GM23338 (cell line): ENCODE measurements around the gene CNTNAP2. TPM values are rescaled to one million over a fixed set of nuclear protein-coding genes. Genes with fewer than 3 reads are reported as not detected.

Source experiments
- ATAC-seq: fragments of 200-7000 bp; cut with Tn5 transposase; 3 replicates; pipeline ENCODE4 v1.9.1; 2020
- DNase-seq: peaks from one replicate; pipeline ENCODE4 v3.0.0-alpha.2; 2015; ENCODE audit warnings: low spot score
- H2AFZ ChIP-seq: fragments of 200-600 bp; sonication (generic); 2 replicates; pipeline ENCODE4 v1.8.0; 2016; ENCODE audit warnings: antibody characterized with exemption, mild to moderate bottlenecking, moderate library complexity
- H3F3A ChIP-seq: fragments of 200-600 bp; sonication (generic); replicated peaks from 2 replicates; pipeline ENCODE4 v1.8.0; 2017; ENCODE audit warnings: antibody characterized with exemption, mixed run types, low read depth
- H3K27ac ChIP-seq: fragments of 200-600 bp; sonication (generic); 2 replicates; pipeline ENCODE4 v1.6.1; 2016; ENCODE audit warnings: low read depth
- H3K27me3 ChIP-seq: fragments of 200-600 bp; sonication (generic); 2 replicates; pipeline ENCODE4 v1.8.0; 2016; ENCODE audit warnings: mild to moderate bottlenecking, mixed run types, moderate library complexity; ENCODE audit not compliant: insufficient read depth
- H3K36me3 ChIP-seq: fragments of 200-600 bp; sonication (generic); 2 replicates; pipeline ENCODE4 v1.8.0; 2016; ENCODE audit warnings: mild to moderate bottlenecking; ENCODE audit not compliant: insufficient read depth
- H3K4me1 ChIP-seq: fragments of 200-600 bp; sonication (generic); 2 replicates; pipeline ENCODE4 v1.8.0; 2016; ENCODE audit warnings: mild to moderate bottlenecking, moderate library complexity; ENCODE audit not compliant: insufficient read depth
- H3K4me2 ChIP-seq: fragments of 200-600 bp; sonication (generic); 2 replicates; pipeline ENCODE4 v1.7.1; 2017; ENCODE audit warnings: mixed run types
- H3K4me3 ChIP-seq: fragments of 200-600 bp; sonication (generic); 2 replicates; pipeline ENCODE4 v1.6.1; 2016; ENCODE audit warnings: mixed run types
- H3K79me2 ChIP-seq: fragments of 200-600 bp; sonication (generic); replicated peaks from 2 replicates; pipeline ENCODE4 v1.8.0; 2017; ENCODE audit warnings: mild to moderate bottlenecking; ENCODE audit not compliant: insufficient read depth
- H3K9me2 ChIP-seq: fragments of 200-600 bp; sonication (generic); 2 replicates; pipeline ENCODE4 v1.8.0; 2017; ENCODE audit not compliant: insufficient read depth
- H4K20me1 ChIP-seq: fragments of 200-600 bp; sonication (generic); replicated peaks from 2 replicates; pipeline ENCODE4 v1.8.0; 2017; ENCODE audit warnings: mild to moderate bottlenecking; ENCODE audit not compliant: insufficient read depth
- H3K27ac Mint-ChIP-seq: 2 replicates; pipeline ENCODE4 v1.8.0; 2020; ENCODE audit warnings: inconsistent platforms, mild to moderate bottlenecking, moderate library complexity, mixed read lengths
- H3K27me3 Mint-ChIP-seq: 3 replicates; pipeline ENCODE4 v1.8.0; 2022; ENCODE audit warnings: low read depth, mild to moderate bottlenecking, moderate library complexity, mixed read lengths, inconsistent platforms; ENCODE audit not compliant: insufficient read depth, poor library complexity
- H3K36me3 Mint-ChIP-seq: 3 replicates; pipeline ENCODE4 v1.8.0; 2021; ENCODE audit warnings: low read depth, mild to moderate bottlenecking, inconsistent platforms, moderate library complexity, mixed read lengths
- H3K4me1 Mint-ChIP-seq: 3 replicates; pipeline ENCODE4 v1.8.0; 2020; ENCODE audit warnings: mild to moderate bottlenecking, inconsistent platforms, mixed read lengths
- H3K4me3 Mint-ChIP-seq: 3 replicates; pipeline ENCODE4 v1.8.0; 2021; ENCODE audit warnings: moderate library complexity, mild to moderate bottlenecking, inconsistent platforms, mixed read lengths
- H3K9me3 Mint-ChIP-seq: 3 replicates; pipeline ENCODE4 v1.8.0; 2020; ENCODE audit warnings: moderate library complexity, mild to moderate bottlenecking, inconsistent platforms, mixed read lengths
- CREB1 ChIP-seq: fragments of 250-450 bp; sonication (Bioruptor Pico); IDR thresholded peaks from 2 replicates; pipeline ENCODE4 v1.5.0; 2020; ENCODE audit warnings: low read depth, mild to moderate bottlenecking, moderate library complexity
- CTCF ChIP-seq, 2 experiments: fragments of 200-600 bp in 1 of 2; sonication (generic) in 1 of 2; conservative IDR thresholded peaks; 2 replicates each; pipeline versions ENCODE4 v1.5.1 to v1.6.1; 2016 to 2017; ENCODE audit warnings: antibody characterized with exemption in 2 of 2, low read depth in 2 of 2, mild to moderate bottlenecking in 2 of 2, moderate library complexity in 1 of 2
- ETS1 ChIP-seq: IDR thresholded peaks from 2 replicates; pipeline ENCODE4 v1.6.1; 2016; ENCODE audit warnings: antibody characterized with exemption
- EZH2phosphoT487 ChIP-seq: fragments of 200-600 bp; sonication (generic); IDR thresholded peaks from one replicate; pipeline ENCODE4 v1.8.1; 2018; ENCODE audit warnings: antibody characterized with exemption; ENCODE audit not compliant: unreplicated experiment
- NANOG ChIP-seq: IDR thresholded peaks from 2 replicates; pipeline ENCODE4 v1.6.1; 2016; ENCODE audit warnings: antibody characterized with exemption, borderline replicate concordance
- POLR2AphosphoS5 ChIP-seq: IDR thresholded peaks from 2 replicates; pipeline ENCODE4 v1.6.1; 2016; ENCODE audit warnings: antibody characterized with exemption, low read depth
- ZNF331 ChIP-seq: fragments of 250-450 bp; sonication (Bioruptor Pico); IDR thresholded peaks from 2 replicates; pipeline ENCODE4 v1.5.0; 2020; ENCODE audit warnings: low read depth, mild to moderate bottlenecking, moderate library complexity
- ZNF462 ChIP-seq: fragments of 250-450 bp; sonication (Bioruptor Pico); IDR thresholded peaks from 2 replicates; pipeline ENCODE4 v1.5.0; 2020; ENCODE audit warnings: mild to moderate bottlenecking, moderate library complexity
- polyA plus RNA-seq: library from polyadenylated mRNA; unstranded; fragments of >200 nt; fragmentation: Nextera tagmentation; extraction: Ambion mirVana; gene quantifications from 2 replicates; pipeline ENCODE4 v1.2.1, GENCODE V29; 2016
- total RNA-seq: library from RNA; depleted of rRNA; stranded (reverse); fragments of >200 nt; shearing (Covaris generic); gene quantifications from 2 replicates; pipeline ENCODE4 v1.2.3, GENCODE V29; 2014

The CNTNAP2 gene
- total and polyA plus RNA-seq, 2 experiments from 2014 or later, result 38.2 to 61.3 TPM

GRCh38 chr7:148185041-148185440, 2068.4 kb downstream of the CNTNAP2 start:
- Histone ChIP-seq H2AFZ (no peak overlapping the region), H3K27ac (no peak overlapping the region), H3K79me2 (no peaks in the 10 kb centered on the region), H4K20me1 (no peaks in the 10 kb centered on the region), H3K27me3 (no peaks in the 10 kb centered on the region), H3K9me2 (no peaks in the 10 kb centered on the region), H3F3A (no peaks in the 10 kb centered on the region), H3K36me3 (no peaks in the 10 kb centered on the region), H3K4me3 (no peak overlapping the region), H3K4me2 (no peak overlapping the region), H3K4me1 (no peaks in the 10 kb centered on the region)
- Mint-ChIP-seq H3K36me3 (no peaks in the 10 kb centered on the region; the same call in 2 of the 3 replicates), H3K27ac (peak overlapping the region; percentile 73; the same call in 1 of the 2 replicates), H3K4me3 (no peak overlapping the region; the same call in 2 of the 3 replicates), H3K4me1 (peaks cover 3% of the 10 kb centered on the region; the same call in 2 of the 3 replicates), H3K27me3 (peaks cover 2% of the 10 kb centered on the region), H3K9me3 (peaks cover 14% of the 10 kb centered on the region; the same call in 2 of the 3 replicates)
- TF ChIP-seq CTCF (conservative IDR thresholded peaks at IDR 0.05; ENCODE audit: low read depth in 2 of 2), result no peak
- no peak for ATAC-seq
- no peak for DNase-seq

GRCh38 chr7:148187471-148187870, 2070.9 kb downstream of the CNTNAP2 start:
- Histone ChIP-seq H3K36me3 (no peaks in the 10 kb centered on the region), H2AFZ (no peak overlapping the region), H3F3A (no peaks in the 10 kb centered on the region), H3K27me3 (no peaks in the 10 kb centered on the region), H4K20me1 (no peaks in the 10 kb centered on the region), H3K79me2 (no peaks in the 10 kb centered on the region), H3K4me2 (no peak overlapping the region), H3K4me1 (peaks cover 4% of the 10 kb centered on the region; the same call in 1 of the 2 replicates), H3K4me3 (no peak overlapping the region), H3K27ac (no peak overlapping the region), H3K9me2 (no peaks in the 10 kb centered on the region; the same call in 1 of the 2 replicates)
- Mint-ChIP-seq H3K27me3 (no peaks in the 10 kb centered on the region), H3K4me3 (no peak overlapping the region), H3K9me3 (peaks cover 12% of the 10 kb centered on the region; the same call in 2 of the 3 replicates), H3K36me3 (no peaks in the 10 kb centered on the region), H3K4me1 (peaks cover 6% of the 10 kb centered on the region), H3K27ac (no peak overlapping the region)
- DNase-seq (no peak), ATAC-seq (no peak)
- TF ChIP-seq CTCF (conservative IDR thresholded peaks at IDR 0.05; ENCODE audit: low read depth in 2 of 2) (no peak), ETS1 (no peak), ZNF331 (no peak), CREB1 (CRISPR knock-in tag) (no peak), EZH2phosphoT487 (no peak), ZNF462 (CRISPR knock-in tag) (no peak), NANOG (no peak), POLR2AphosphoS5 (no peak)
